HEK293 (cell line): ENCODE results near the gene USP2.
A peak's percentile ranks its signal among the peaks of the same experiment; 100 is the strongest.

ENCODE experiments used
- CTCF ChIA-PET: fragments of 350-600 bp; formaldehyde crosslinking; extraction: SDS; loops from one replicate; lab custom pipeline; 2021; ENCODE audit warnings: antibody characterized with exemption; lab: Yijun Ruan, JAX
- POLR2A ChIA-PET: fragments of 300-600 bp; formaldehyde crosslinking; extraction: SDS; loops from one replicate; lab custom pipeline; 2020; ENCODE audit warnings: antibody characterized with exemption, inconsistent platforms; lab: Yijun Ruan, JAX
- H3K27ac ChIP-seq: fragments of 200-500 bp; sonication (Bioruptor generic); 2 replicates; pipeline ENCODE4 v1.5.1; 2014; ENCODE audit warnings: low read depth, low read length, control low read depth, inconsistent platforms; ENCODE audit errors: extremely low read depth
- H3K36me3 ChIP-seq, 2 experiments: fragments of 200-500 bp in 1 of 2; sonication (Bioruptor generic) in 1 of 2; 1 replicate in 1 of 2; 2 replicates in 1 of 2; pipeline ENCODE4 v1.5.1; 2014 to 2017; ENCODE audit warnings: inconsistent platforms in 2 of 2, low read length in 2 of 2; ENCODE audit not compliant: control insufficient read depth in 2 of 2, insufficient read depth in 1 of 2
- H3K4me1 ChIP-seq: fragments of 200-500 bp; sonication (Bioruptor generic); 2 replicates; pipeline ENCODE4 v1.5.1; 2014; ENCODE audit warnings: mild to moderate bottlenecking, low read length, inconsistent platforms; ENCODE audit not compliant: control insufficient read depth, insufficient read depth
- H3K4me3 ChIP-seq: 2 replicates; pipeline ENCODE4 v1.5.1; 2011; ENCODE audit warnings: low read depth, mild to moderate bottlenecking, control low read depth, low read length, moderate library complexity
- H3K9me3 ChIP-seq: fragments of 200-500 bp; sonication (Bioruptor generic); 2 replicates; pipeline ENCODE4 v1.5.1; 2014; ENCODE audit warnings: low read depth, low read length, inconsistent platforms; ENCODE audit not compliant: control insufficient read depth, insufficient read depth
- KLF1 ChIP-seq: fragments of 450-650 bp; formaldehyde crosslinking; IDR thresholded peaks from 2 replicates; pipeline ENCODE4 v1.5.1; 2016; ENCODE audit warnings: missing biosample characterization, missing genetic modification characterization
- KLF16 ChIP-seq: fragments of 450-650 bp; formaldehyde crosslinking; IDR thresholded peaks from 2 replicates; pipeline ENCODE4 v1.5.1; 2017; ENCODE audit warnings: missing biosample characterization, missing genetic modification characterization
- KLF8 ChIP-seq: fragments of 450-650 bp; formaldehyde crosslinking; IDR thresholded peaks from 2 replicates; pipeline ENCODE4 v1.5.1; 2016; ENCODE audit warnings: missing biosample characterization, missing genetic modification characterization
- KLF9 ChIP-seq: fragments of 450-650 bp; formaldehyde crosslinking; IDR thresholded peaks from 2 replicates; pipeline ENCODE4 v1.5.1; 2016; ENCODE audit warnings: missing biosample characterization, missing genetic modification characterization, low read depth
- SP2 ChIP-seq: fragments of 450-650 bp; formaldehyde crosslinking; IDR thresholded peaks from 2 replicates; pipeline ENCODE4 v1.5.1; 2016; ENCODE audit warnings: missing biosample characterization, missing genetic modification characterization
- SP3 ChIP-seq: fragments of 450-650 bp; formaldehyde crosslinking; IDR thresholded peaks from 2 replicates; pipeline ENCODE4 v1.5.1; 2016; ENCODE audit warnings: missing biosample characterization, missing genetic modification characterization
- YY1 ChIP-seq: fragments of 450-650 bp; formaldehyde crosslinking; IDR thresholded peaks from 2 replicates; pipeline ENCODE4 v1.5.1; 2018; ENCODE audit warnings: missing biosample characterization, missing genetic modification characterization
- YY2 ChIP-seq: fragments of 450-650 bp; formaldehyde crosslinking; IDR thresholded peaks from 2 replicates; pipeline ENCODE4 v1.5.1; 2016; ENCODE audit warnings: missing biosample characterization, missing genetic modification characterization
- ZBTB1 ChIP-seq: fragments of 450-650 bp; formaldehyde crosslinking; IDR thresholded peaks from 2 replicates; pipeline ENCODE4 v1.5.1; 2016; ENCODE audit warnings: missing biosample characterization, missing genetic modification characterization
- ZBTB7A ChIP-seq: fragments of 450-650 bp; formaldehyde crosslinking; IDR thresholded peaks from 2 replicates; pipeline ENCODE4 v1.5.1; 2016; ENCODE audit warnings: low read depth, missing biosample characterization, missing genetic modification characterization
- ZFP3 ChIP-seq: fragments of 450-650 bp; formaldehyde crosslinking; IDR thresholded peaks from 2 replicates; pipeline ENCODE4 v1.5.1; 2016; ENCODE audit warnings: low read depth, missing biosample characterization, missing genetic modification characterization
- ZFP37 ChIP-seq: fragments of 450-650 bp; formaldehyde crosslinking; IDR thresholded peaks from 2 replicates; pipeline ENCODE4 v1.5.1; 2016; ENCODE audit warnings: missing biosample characterization, missing genetic modification characterization
- ZNF157 ChIP-seq: fragments of 450-650 bp; formaldehyde crosslinking; IDR thresholded peaks from 2 replicates; pipeline ENCODE4 v1.5.1; 2016; ENCODE audit warnings: missing biosample characterization, missing genetic modification characterization
- ZNF341 ChIP-seq: fragments of 450-650 bp; formaldehyde crosslinking; IDR thresholded peaks from 2 replicates; pipeline ENCODE4; 2016; ENCODE audit warnings: low read depth, missing biosample characterization, missing genetic modification characterization
- ZNF501 ChIP-seq: fragments of 450-650 bp; formaldehyde crosslinking; IDR thresholded peaks from 2 replicates; pipeline ENCODE4 v1.5.1; 2016; ENCODE audit warnings: missing biosample characterization, missing genetic modification characterization
- ZNF529 ChIP-seq: fragments of 450-650 bp; formaldehyde crosslinking; IDR thresholded peaks from 2 replicates; pipeline ENCODE4 v1.5.1; 2017; ENCODE audit warnings: missing genetic modification characterization, missing biosample characterization; ENCODE audit not compliant: insufficient replicate concordance
- ZNF549 ChIP-seq: fragments of 450-650 bp; IDR thresholded peaks from 2 replicates; pipeline ENCODE4 v1.5.1; 2018; ENCODE audit warnings: missing biosample characterization, missing genetic modification characterization, mild to moderate bottlenecking, inconsistent platforms, moderate library complexity
- TF ChIP-seq, protein P1 (sequence below): fragments of 450-650 bp; formaldehyde crosslinking; IDR thresholded peaks from 2 replicates; pipeline ENCODE4 v1.5.1; 2016; ENCODE audit warnings: missing biosample characterization, missing genetic modification characterization
- TF ChIP-seq, protein P2 (sequence below): fragments of 450-650 bp; formaldehyde crosslinking; IDR thresholded peaks from 2 replicates; pipeline ENCODE4 v1.5.1; 2016; ENCODE audit warnings: missing biosample characterization, missing genetic modification characterization
- TF ChIP-seq, protein P3 (sequence below): fragments of 450-650 bp; formaldehyde crosslinking; IDR thresholded peaks from 2 replicates; pipeline ENCODE4 v1.5.1; 2016; ENCODE audit warnings: missing biosample characterization, missing genetic modification characterization
- TF ChIP-seq, protein P4 (sequence below): fragments of 450-650 bp; formaldehyde crosslinking; IDR thresholded peaks from 2 replicates; pipeline ENCODE4; 2016; ENCODE audit warnings: missing biosample characterization, missing genetic modification characterization
- TF ChIP-seq, protein P5 (sequence below): fragments of 450-650 bp; formaldehyde crosslinking; IDR thresholded peaks from 2 replicates; pipeline ENCODE4 v1.5.1; 2016; ENCODE audit warnings: missing biosample characterization, missing genetic modification characterization
- TF ChIP-seq, protein P6 (sequence below): fragments of 450-650 bp; formaldehyde crosslinking; IDR thresholded peaks from 2 replicates; pipeline ENCODE4 v1.5.1; 2016; ENCODE audit warnings: missing biosample characterization, missing genetic modification characterization

Gene USP2

DNA sequence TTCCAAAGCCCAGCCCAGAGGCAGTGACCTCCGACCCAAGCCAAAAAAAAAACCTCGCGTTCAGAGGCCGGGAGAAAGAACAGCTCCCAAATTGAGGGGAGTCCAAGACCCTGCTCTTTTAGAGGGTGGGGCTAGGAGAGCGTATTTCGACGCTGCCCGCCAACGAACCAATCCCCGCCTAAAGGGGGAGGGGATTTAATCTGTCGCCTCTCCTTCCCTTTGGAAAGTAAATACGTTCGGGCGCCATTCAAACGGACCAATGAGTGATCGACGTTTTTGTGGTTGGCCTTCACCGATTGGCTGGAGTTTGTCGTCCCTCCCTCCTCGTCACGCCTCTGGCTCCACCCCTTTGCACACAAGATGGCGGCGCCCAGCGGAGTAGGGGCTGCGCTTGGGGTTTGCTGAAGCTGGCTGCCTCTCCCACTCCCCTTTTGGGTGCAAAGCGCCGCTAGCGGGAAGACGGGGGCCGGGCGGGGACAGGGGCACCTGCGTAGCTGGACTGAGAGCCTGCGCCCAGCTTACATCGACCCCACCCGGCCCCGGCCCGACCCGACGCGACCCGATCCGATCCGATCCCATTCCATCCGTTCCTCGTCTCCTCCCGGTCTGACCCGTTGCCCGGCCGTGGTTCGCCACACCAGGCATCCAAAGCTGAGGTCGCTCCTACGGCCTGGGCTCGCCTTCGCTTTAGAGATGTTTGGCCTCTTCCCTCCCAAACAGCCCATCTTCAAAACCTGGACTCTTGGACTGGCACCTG, 47.1 kb downstream of the USP2 start, which contains the start of gene RNF26:
Gene RNF26, plus strand, starts transcription at position 354 of the 757 bp plus-strand sequence. CDS start 596 bp downstream, outside the sequence.
- H3K36me3 ChIP-seq: peaks cover 0 to 19% of the 10 kb centered on the region in 2 experiments; a peak in 1 of 3 replicates
- H3K4me3 ChIP-seq: peak within 1 kb of the TSS; percentile 90
- ChIA-PET POLR2A (interaction anchor here (0.6 to 1.6 kb wide), 9 partner anchors 11 to 951 kb away, joined by 3 to 14 read pairs (median 5); partner anchors contain the start of genes CBL, DPAGT1 and MCAM), CTCF (interaction anchor here (0.6 to 7.2 kb wide), 4 partner anchors 9 to 45 kb away, joined by 3 to 160 read pairs (median 30); partner anchors contain the start of gene USP2)
- H3K27ac ChIP-seq: peak within 1 kb of the TSS; percentile 18; the same call in 1 of the 2 replicates
- no peaks in the 10 kb centered on the region for H3K4me1 ChIP-seq
- no peaks in the 10 kb centered on the region for H3K9me3 ChIP-seq
- TF ChIP-seq ZNF501 (tag by site-specific recombination): 0 out of 2 replicates have a peak, but pooled peaks have one; percentile 45
- TF ChIP-seq, protein P1, sequence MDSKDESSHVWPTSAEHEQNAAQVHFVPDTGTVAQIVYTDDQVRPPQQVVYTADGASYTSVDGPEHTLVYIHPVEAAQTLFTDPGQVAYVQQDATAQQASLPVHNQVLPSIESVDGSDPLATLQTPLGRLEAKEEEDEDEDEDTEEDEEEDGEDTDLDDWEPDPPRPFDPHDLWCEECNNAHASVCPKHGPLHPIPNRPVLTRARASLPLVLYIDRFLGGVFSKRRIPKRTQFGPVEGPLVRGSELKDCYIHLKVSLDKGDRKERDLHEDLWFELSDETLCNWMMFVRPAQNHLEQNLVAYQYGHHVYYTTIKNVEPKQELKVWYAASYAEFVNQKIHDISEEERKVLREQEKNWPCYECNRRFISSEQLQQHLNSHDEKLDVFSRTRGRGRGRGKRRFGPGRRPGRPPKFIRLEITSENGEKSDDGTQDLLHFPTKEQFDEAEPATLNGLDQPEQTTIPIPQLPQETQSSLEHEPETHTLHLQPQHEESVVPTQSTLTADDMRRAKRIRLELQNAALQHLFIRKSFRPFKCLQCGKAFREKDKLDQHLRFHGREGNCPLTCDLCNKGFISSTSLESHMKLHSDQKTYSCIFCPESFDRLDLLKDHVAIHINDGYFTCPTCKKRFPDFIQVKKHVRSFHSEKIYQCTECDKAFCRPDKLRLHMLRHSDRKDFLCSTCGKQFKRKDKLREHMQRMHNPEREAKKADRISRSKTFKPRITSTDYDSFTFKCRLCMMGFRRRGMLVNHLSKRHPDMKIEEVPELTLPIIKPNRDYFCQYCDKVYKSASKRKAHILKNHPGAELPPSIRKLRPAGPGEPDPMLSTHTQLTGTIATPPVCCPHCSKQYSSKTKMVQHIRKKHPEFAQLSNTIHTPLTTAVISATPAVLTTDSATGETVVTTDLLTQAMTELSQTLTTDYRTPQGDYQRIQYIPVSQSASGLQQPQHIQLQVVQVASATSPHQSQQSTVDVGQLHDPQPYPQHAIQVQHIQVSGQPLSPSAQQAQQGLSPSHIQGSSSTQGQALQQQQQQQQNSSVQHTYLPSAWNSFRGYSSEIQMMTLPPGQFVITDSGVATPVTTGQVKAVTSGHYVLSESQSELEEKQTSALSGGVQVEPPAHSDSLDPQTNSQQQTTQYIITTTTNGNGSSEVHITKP: peak; percentile 84
- 0 out of 2 replicates have a peak, but pooled peaks have one; percentile 15 for TF ChIP-seq KLF16 (tag by site-specific recombination)
- TF ChIP-seq, protein P2, sequence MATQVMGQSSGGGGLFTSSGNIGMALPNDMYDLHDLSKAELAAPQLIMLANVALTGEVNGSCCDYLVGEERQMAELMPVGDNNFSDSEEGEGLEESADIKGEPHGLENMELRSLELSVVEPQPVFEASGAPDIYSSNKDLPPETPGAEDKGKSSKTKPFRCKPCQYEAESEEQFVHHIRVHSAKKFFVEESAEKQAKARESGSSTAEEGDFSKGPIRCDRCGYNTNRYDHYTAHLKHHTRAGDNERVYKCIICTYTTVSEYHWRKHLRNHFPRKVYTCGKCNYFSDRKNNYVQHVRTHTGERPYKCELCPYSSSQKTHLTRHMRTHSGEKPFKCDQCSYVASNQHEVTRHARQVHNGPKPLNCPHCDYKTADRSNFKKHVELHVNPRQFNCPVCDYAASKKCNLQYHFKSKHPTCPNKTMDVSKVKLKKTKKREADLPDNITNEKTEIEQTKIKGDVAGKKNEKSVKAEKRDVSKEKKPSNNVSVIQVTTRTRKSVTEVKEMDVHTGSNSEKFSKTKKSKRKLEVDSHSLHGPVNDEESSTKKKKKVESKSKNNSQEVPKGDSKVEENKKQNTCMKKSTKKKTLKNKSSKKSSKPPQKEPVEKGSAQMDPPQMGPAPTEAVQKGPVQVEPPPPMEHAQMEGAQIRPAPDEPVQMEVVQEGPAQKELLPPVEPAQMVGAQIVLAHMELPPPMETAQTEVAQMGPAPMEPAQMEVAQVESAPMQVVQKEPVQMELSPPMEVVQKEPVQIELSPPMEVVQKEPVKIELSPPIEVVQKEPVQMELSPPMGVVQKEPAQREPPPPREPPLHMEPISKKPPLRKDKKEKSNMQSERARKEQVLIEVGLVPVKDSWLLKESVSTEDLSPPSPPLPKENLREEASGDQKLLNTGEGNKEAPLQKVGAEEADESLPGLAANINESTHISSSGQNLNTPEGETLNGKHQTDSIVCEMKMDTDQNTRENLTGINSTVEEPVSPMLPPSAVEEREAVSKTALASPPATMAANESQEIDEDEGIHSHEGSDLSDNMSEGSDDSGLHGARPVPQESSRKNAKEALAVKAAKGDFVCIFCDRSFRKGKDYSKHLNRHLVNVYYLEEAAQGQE (tag by site-specific recombination): peak; percentile 41; the same call in 1 of the 2 replicates
- peak; percentile 96 for TF ChIP-seq SP2 (tag by site-specific recombination)
- TF ChIP-seq ZFP3 (tag by site-specific recombination): no peak
- TF ChIP-seq ZNF549 (tag by site-specific recombination): no peak
- TF ChIP-seq SP3 (tag by site-specific recombination): peak; percentile 95
- peak; percentile 72 for TF ChIP-seq ZNF341 (tag by site-specific recombination)
- TF ChIP-seq YY1 (tag by site-specific recombination): peak; percentile 74; the same call in 1 of the 2 replicates
- TF ChIP-seq, protein P3, sequence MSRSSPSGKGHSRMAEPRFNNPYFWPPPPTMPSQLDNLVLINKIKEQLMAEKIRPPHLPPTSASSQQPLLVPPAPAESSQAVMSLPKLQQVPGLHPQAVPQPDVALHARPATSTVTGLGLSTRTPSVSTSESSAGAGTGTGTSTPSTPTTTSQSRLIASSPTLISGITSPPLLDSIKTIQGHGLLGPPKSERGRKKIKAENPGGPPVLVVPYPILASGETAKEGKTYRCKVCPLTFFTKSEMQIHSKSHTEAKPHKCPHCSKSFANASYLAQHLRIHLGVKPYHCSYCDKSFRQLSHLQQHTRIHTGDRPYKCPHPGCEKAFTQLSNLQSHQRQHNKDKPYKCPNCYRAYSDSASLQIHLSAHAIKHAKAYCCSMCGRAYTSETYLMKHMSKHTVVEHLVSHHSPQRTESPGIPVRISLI (tag by site-specific recombination): peak; percentile 47; the same call in 1 of the 2 replicates
- no peak for TF ChIP-seq ZNF157 (tag by site-specific recombination)
- TF ChIP-seq ZFP37: no peak
- TF ChIP-seq ZBTB7A (tag by site-specific recombination): 0 out of 2 replicates have a peak, but pooled peaks have one; percentile 14
- no peak for TF ChIP-seq ZNF529
- peak; percentile 62 for TF ChIP-seq KLF8
- no peak for TF ChIP-seq ZBTB1
- TF ChIP-seq KLF1 (tag by site-specific recombination): 0 out of 2 replicates have a peak, but pooled peaks have one; percentile 12
- TF ChIP-seq KLF9 (tag by site-specific recombination): 0 out of 2 replicates have a peak, but pooled peaks have one; percentile 47
- TF ChIP-seq, protein P4, sequence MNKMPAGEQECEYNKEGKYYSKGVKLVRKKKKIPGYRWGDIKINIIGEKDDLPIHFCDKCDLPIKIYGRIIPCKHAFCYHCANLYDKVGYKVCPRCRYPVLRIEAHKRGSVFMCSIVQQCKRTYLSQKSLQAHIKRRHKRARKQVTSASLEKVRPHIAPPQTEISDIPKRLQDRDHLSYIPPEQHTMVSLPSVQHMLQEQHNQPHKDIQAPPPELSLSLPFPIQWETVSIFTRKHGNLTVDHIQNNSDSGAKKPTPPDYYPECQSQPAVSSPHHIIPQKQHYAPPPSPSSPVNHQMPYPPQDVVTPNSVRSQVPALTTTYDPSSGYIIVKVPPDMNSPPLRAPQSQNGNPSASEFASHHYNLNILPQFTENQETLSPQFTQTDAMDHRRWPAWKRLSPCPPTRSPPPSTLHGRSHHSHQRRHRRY (tag by site-specific recombination): no peak
- peak; percentile 89 for TF ChIP-seq YY2 (tag by site-specific recombination)
- TF ChIP-seq, protein P5, sequence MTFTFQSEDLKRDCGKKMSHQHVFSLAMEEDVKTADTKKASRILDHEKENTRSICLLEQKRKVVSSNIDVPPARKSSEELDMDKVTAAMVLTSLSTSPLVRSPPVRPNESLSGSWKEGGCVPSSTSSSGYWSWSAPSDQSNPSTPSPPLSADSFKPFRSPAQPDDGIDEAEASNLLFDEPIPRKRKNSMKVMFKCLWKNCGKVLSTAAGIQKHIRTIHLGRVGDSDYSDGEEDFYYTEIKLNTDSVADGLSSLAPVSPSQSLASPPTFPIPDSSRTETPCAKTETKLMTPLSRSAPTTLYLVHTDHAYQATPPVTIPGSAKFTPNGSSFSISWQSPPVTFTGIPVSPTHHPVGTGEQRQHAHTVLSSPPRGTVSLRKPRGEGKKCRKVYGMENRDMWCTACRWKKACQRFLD (tag by site-specific recombination): no peak
- TF ChIP-seq, protein P6, sequence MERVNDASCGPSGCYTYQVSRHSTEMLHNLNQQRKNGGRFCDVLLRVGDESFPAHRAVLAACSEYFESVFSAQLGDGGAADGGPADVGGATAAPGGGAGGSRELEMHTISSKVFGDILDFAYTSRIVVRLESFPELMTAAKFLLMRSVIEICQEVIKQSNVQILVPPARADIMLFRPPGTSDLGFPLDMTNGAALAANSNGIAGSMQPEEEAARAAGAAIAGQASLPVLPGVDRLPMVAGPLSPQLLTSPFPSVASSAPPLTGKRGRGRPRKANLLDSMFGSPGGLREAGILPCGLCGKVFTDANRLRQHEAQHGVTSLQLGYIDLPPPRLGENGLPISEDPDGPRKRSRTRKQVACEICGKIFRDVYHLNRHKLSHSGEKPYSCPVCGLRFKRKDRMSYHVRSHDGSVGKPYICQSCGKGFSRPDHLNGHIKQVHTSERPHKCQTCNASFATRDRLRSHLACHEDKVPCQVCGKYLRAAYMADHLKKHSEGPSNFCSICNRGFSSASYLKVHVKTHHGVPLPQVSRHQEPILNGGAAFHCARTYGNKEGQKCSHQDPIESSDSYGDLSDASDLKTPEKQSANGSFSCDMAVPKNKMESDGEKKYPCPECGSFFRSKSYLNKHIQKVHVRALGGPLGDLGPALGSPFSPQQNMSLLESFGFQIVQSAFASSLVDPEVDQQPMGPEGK (tag by site-specific recombination): peak; percentile 48; the same call in 1 of the 2 replicates
